ENCODE results near the gene TMEM232. TPM values are rescaled to one million over a fixed set of nuclear protein-coding genes. Genes with fewer than 3 reads are reported as not detected.

The TMEM232 gene
- total RNA-seq, result 1 to 10 TPM; 1.2 to 3.8 (median 2.0) TPM

GRCh38 chr5:110726249-110727024 lies at the start of gene TMEM232:
Gene TMEM232, minus strand, starts transcription at chr5:110726671. Its CDS starts 59,319 bp downstream, at chr5:110667352.
- Histone ChIP-seq H3K27ac (replicated peaks in 1 of 4) (no peak within 1 kb of the TSS), H3K27me3 (no peaks in the 10 kb centered on the region), H3K36me3 (no peaks in the 10 kb centered on the region), H3K9me3 (no peaks in the 10 kb centered on the region), H3K4me3 (peak within 1 kb of the TSS; percentile 39 to 56 (median 52)), H3K4me1 (peaks cover 0 to 6% (median 3%) of the 10 kb centered on the region in 4 donors)
- peak in 1 of 2 donors; percentile 39 for TF ChIP-seq POLR2AphosphoS5 (IDR thresholded peaks at IDR 0.05)
- no peak for TF ChIP-seq POLR2A (IDR thresholded peaks at IDR 0.05; ENCODE audit: low read depth)
- intact Hi-C loops (cut with DNase I), result no loop called here
- 43% methylated on average over 17 of the region's 17 CpGs for WGBS
- DNase-seq (ENCODE audit: extremely low spot score), result no peak

GRCh38 chr5:110770286-110770685 lies 43.8 kb upstream of the TMEM232 start:
- H3K27me3 ChIP-seq, result no peaks in the 10 kb centered on the region
- H3K27ac ChIP-seq (replicated peaks in 1 of 4), result no peak overlapping the region
- peaks cover 0 to 5% (median 0%) of the 10 kb centered on the region in 4 donors for H3K9me3 ChIP-seq
- TF ChIP-seq POLR2A (IDR thresholded peaks at IDR 0.05; ENCODE audit: low read depth), result no peak
- TF ChIP-seq EP300 (IDR thresholded peaks at IDR 0.05), result no peak
- no peak for TF ChIP-seq POLR2AphosphoS5 (IDR thresholded peaks at IDR 0.05)
- TF ChIP-seq CTCF (IDR thresholded peaks at IDR 0.05), result no peak
- intact Hi-C loops (cut with DNase I), result no loop called here
- DNase-seq (ENCODE audit: extremely low spot score), result no peak
- H3K4me1 ChIP-seq, result peaks cover 0 to 8% (median 0%) of the 10 kb centered on the region in 4 donors
- H3K4me3 ChIP-seq, result no peak overlapping the region
- H3K36me3 ChIP-seq, result no peaks in the 10 kb centered on the region

GRCh38 chr5:110769000-110769681 lies 42.7 kb upstream of the TMEM232 start:
- DNase-seq (ENCODE audit: extremely low spot score), result no peak
- Histone ChIP-seq H3K9me3 (peaks cover 0 to 3% (median 0%) of the 10 kb centered on the region in 4 donors), H3K36me3 (no peaks in the 10 kb centered on the region), H3K27ac (replicated peaks in 1 of 4) (no peak overlapping the region), H3K4me3 (no peak overlapping the region), H3K4me1 (peaks cover 0 to 8% (median 0%) of the 10 kb centered on the region in 4 donors), H3K27me3 (no peaks in the 10 kb centered on the region)
- TF ChIP-seq POLR2AphosphoS5 (IDR thresholded peaks at IDR 0.05) (no peak), CTCF (IDR thresholded peaks at IDR 0.05) (no peak), POLR2A (IDR thresholded peaks at IDR 0.05; ENCODE audit: low read depth) (no peak), EP300 (IDR thresholded peaks at IDR 0.05) (no peak)
- intact Hi-C loops (cut with DNase I), result no loop called here
- WGBS, result 33% methylated on average over 5 of the region's 5 CpGs

- WGBS, result 74% methylated on average over 4 of the region's 4 CpGs
- Histone ChIP-seq H3K36me3 (peaks cover 0 to 2% (median under 1%) of the 10 kb centered on the region in 4 donors), H3K4me1 (peaks cover 0 to 8% (median 0%) of the 10 kb centered on the region in 4 donors), H3K4me3 (no peak overlapping the region), H3K9me3 (no peaks in the 10 kb centered on the region), H3K27me3 (no peaks in the 10 kb centered on the region), H3K27ac (replicated peaks in 1 of 4) (no peak overlapping the region)
- no peak for DNase-seq (ENCODE audit: extremely low spot score)
- intact Hi-C loops (cut with DNase I), result no loop called here
- no peak for TF ChIP-seq CTCF (IDR thresholded peaks at IDR 0.05)
- TF ChIP-seq EP300 (IDR thresholded peaks at IDR 0.05), result no peak
- TF ChIP-seq POLR2A (IDR thresholded peaks at IDR 0.05; ENCODE audit: low read depth), result no peak
- TF ChIP-seq POLR2AphosphoS5 (IDR thresholded peaks at IDR 0.05), result no peak
These were observed 41.8 kb upstream of the TMEM232 start for GRCh38 chr5:110768138-110768860.

GRCh38 chr5:110760158-110760557 lies 33.7 kb upstream of the TMEM232 start:
- WGBS, result 91% methylated on average over 1 of the region's 1 CpG
- H3K4me1 ChIP-seq, result no peaks in the 10 kb centered on the region
- no peak for DNase-seq (ENCODE audit: extremely low spot score)
- no peaks in the 10 kb centered on the region for H3K27me3 ChIP-seq
- intact Hi-C loops (cut with DNase I), result no loop called here
- no peaks in the 10 kb centered on the region for H3K9me3 ChIP-seq
- peaks cover 28 to 74% (median 57%) of the 10 kb centered on the region in 4 donors for H3K36me3 ChIP-seq
- H3K4me3 ChIP-seq, result no peak overlapping the region
- no peak overlapping the region for H3K27ac ChIP-seq (replicated peaks in 1 of 4)
- TF ChIP-seq EP300 (IDR thresholded peaks at IDR 0.05) (no peak), CTCF (IDR thresholded peaks at IDR 0.05) (no peak), POLR2A (IDR thresholded peaks at IDR 0.05; ENCODE audit: low read depth) (no peak), POLR2AphosphoS5 (IDR thresholded peaks at IDR 0.05) (no peak)
